Measurements from ENCODE around the gene SP140L.

Gene SP140L

GRCh38 chr2:230412371-230412711 lies 85.3 kb downstream of the SP140L start:
- Histone ChIP-seq H3K79me2 (ENCODE audit: control insufficient read depth, insufficient read depth, low read length) (no peaks in the 10 kb centered on the region), H3K79me1 (ENCODE audit: low read length) (no peaks in the 10 kb centered on the region), H2BK5ac (ENCODE audit: low read length) (no peak overlapping the region), H3K4me3 (ENCODE audit: low read length) (no peak overlapping the region), H3K9ac (ENCODE audit: low read length) (peak overlapping the region; percentile 74), H4K8ac (ENCODE audit: low read depth, low read length) (no peak overlapping the region), H3K4ac (ENCODE audit: low read depth, low read length) (no peak overlapping the region), H2BK15ac (replicated peaks; ENCODE audit: low read depth) (no peak overlapping the region), H3K4me2 (ENCODE audit: low read length) (peak overlapping the region; percentile 92), H3K4me1 (ENCODE audit: control insufficient read depth, low read depth, low read length) (no peaks in the 10 kb centered on the region), H4K5ac (ENCODE audit: low read length) (no peak overlapping the region), H2AK5ac (ENCODE audit: low read length) (no peak overlapping the region), H3K56ac (ENCODE audit: low read length) (peak overlapping the region; percentile 92), H3K36me3 (ENCODE audit: control insufficient read depth, insufficient read depth, low read length) (no peaks in the 10 kb centered on the region), H3K23ac (ENCODE audit: low read length) (no peak overlapping the region), H2BK120ac (ENCODE audit: low read depth, low read length) (no peak overlapping the region), H3K27ac (ENCODE audit: low read depth, low read length) (no peak overlapping the region), H3K27me3 (ENCODE audit: insufficient read depth, low read length, poor library complexity) (no peaks in the 10 kb centered on the region), H3K18ac (ENCODE audit: low read length) (no peak overlapping the region)
- no CpG with 5 or more reads among the region's 3 CpGs for WGBS (ENCODE audit: extremely low coverage, insufficient coverage, low lambda C conversion rate)
- no peak for DNase-seq

- no CpG with 5 or more reads among the region's 9 CpGs for WGBS (ENCODE audit: extremely low coverage, insufficient coverage, low lambda C conversion rate)
Observed at GRCh38 chr2:230412846-230413245, 85.9 kb downstream of the SP140L start.

GRCh38 chr2:230413479-230413878 lies 86.5 kb downstream of the SP140L start:
- no peaks in the 10 kb centered on the region for H3K79me1 ChIP-seq (ENCODE audit: low read length)
- H4K5ac ChIP-seq (ENCODE audit: low read length), result no peak overlapping the region
- no peak overlapping the region for H2BK120ac ChIP-seq (ENCODE audit: low read depth, low read length)
- H3K4me2 ChIP-seq (ENCODE audit: low read length), result no peak overlapping the region
- no peak overlapping the region for H4K8ac ChIP-seq (ENCODE audit: low read depth, low read length)
- H3K36me3 ChIP-seq (ENCODE audit: control insufficient read depth, insufficient read depth, low read length), result no peaks in the 10 kb centered on the region
- WGBS (ENCODE audit: extremely low coverage, insufficient coverage, low lambda C conversion rate), result no CpG with 5 or more reads among the region's 3 CpGs
- H3K9ac ChIP-seq (ENCODE audit: low read length), result no peak overlapping the region
- H3K79me2 ChIP-seq (ENCODE audit: control insufficient read depth, insufficient read depth, low read length), result no peaks in the 10 kb centered on the region
- no peaks in the 10 kb centered on the region for H3K27me3 ChIP-seq (ENCODE audit: insufficient read depth, low read length, poor library complexity)
- no peak for DNase-seq
- no peak overlapping the region for H3K23ac ChIP-seq (ENCODE audit: low read length)
- no peak overlapping the region for H3K56ac ChIP-seq (ENCODE audit: low read length)
- no peak overlapping the region for H2AK5ac ChIP-seq (ENCODE audit: low read length)
- no peak overlapping the region for H3K4me3 ChIP-seq (ENCODE audit: low read length)
- no peak overlapping the region for H2BK15ac ChIP-seq (replicated peaks; ENCODE audit: low read depth)
- no peak overlapping the region for H3K27ac ChIP-seq (ENCODE audit: low read depth, low read length)
- H3K4me1 ChIP-seq (ENCODE audit: control insufficient read depth, low read depth, low read length), result no peaks in the 10 kb centered on the region
- H2BK5ac ChIP-seq (ENCODE audit: low read length), result no peak overlapping the region
- no peak overlapping the region for H3K4ac ChIP-seq (ENCODE audit: low read depth, low read length)
- H3K18ac ChIP-seq (ENCODE audit: low read length), result no peak overlapping the region

More at GRCh38 chr2:230412846-230413245, 85.9 kb downstream of the SP140L start:
- Histone ChIP-seq H3K79me1 (ENCODE audit: low read length) (no peaks in the 10 kb centered on the region), H3K4me2 (ENCODE audit: low read length) (no peak overlapping the region), H3K4me3 (ENCODE audit: low read length) (no peak overlapping the region), H3K27ac (ENCODE audit: low read depth, low read length) (no peak overlapping the region), H2BK15ac (replicated peaks; ENCODE audit: low read depth) (no peak overlapping the region), H3K27me3 (ENCODE audit: insufficient read depth, low read length, poor library complexity) (no peaks in the 10 kb centered on the region), H2BK5ac (ENCODE audit: low read length) (no peak overlapping the region), H3K79me2 (ENCODE audit: control insufficient read depth, insufficient read depth, low read length) (no peaks in the 10 kb centered on the region), H3K9ac (ENCODE audit: low read length) (no peak overlapping the region), H3K56ac (ENCODE audit: low read length) (no peak overlapping the region), H3K23ac (ENCODE audit: low read length) (no peak overlapping the region), H2BK120ac (ENCODE audit: low read depth, low read length) (no peak overlapping the region), H4K5ac (ENCODE audit: low read length) (no peak overlapping the region), H3K36me3 (ENCODE audit: control insufficient read depth, insufficient read depth, low read length) (no peaks in the 10 kb centered on the region), H4K8ac (ENCODE audit: low read depth, low read length) (no peak overlapping the region), H3K4ac (ENCODE audit: low read depth, low read length) (no peak overlapping the region), H3K4me1 (ENCODE audit: control insufficient read depth, low read depth, low read length) (no peaks in the 10 kb centered on the region), H3K18ac (ENCODE audit: low read length) (no peak overlapping the region), H2AK5ac (ENCODE audit: low read length) (no peak overlapping the region)
- DNase-seq, result no peak

DNA sequence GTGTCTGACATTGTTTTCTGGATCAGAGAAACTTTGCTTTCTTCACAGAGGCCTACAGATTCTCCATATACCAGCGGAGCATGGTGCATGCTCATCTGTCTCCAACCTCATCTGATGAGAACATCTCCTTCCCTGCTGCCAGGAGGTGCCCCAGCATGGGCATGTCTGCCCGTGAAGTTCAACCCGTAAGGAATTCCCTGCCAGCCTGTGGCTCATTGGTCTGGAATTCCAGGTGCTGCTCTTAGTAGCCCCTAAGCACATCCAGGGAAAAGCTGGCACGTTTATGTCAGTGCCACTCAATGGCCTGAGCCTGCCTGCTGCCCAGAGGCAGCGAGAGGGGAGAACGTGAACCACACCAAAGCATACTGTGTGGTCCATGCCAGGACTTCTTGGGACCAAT lies 87.3 kb downstream of the SP140L start:
- H3K9ac ChIP-seq (ENCODE audit: low read length), result no peak overlapping the region
- no peak overlapping the region for H4K8ac ChIP-seq (ENCODE audit: low read depth, low read length)
- H3K56ac ChIP-seq (ENCODE audit: low read length), result no peak overlapping the region
- no peaks in the 10 kb centered on the region for H3K79me1 ChIP-seq (ENCODE audit: low read length)
- no peaks in the 10 kb centered on the region for H3K27me3 ChIP-seq (ENCODE audit: insufficient read depth, low read length, poor library complexity)
- no peak overlapping the region for H3K23ac ChIP-seq (ENCODE audit: low read length)
- H2BK15ac ChIP-seq (replicated peaks; ENCODE audit: low read depth), result no peak overlapping the region
- H3K4ac ChIP-seq (ENCODE audit: low read depth, low read length), result no peak overlapping the region
- H4K5ac ChIP-seq (ENCODE audit: low read length), result no peak overlapping the region
- H3K27ac ChIP-seq (ENCODE audit: low read depth, low read length), result no peak overlapping the region
- H3K18ac ChIP-seq (ENCODE audit: low read length), result no peak overlapping the region
- no peak overlapping the region for H2AK5ac ChIP-seq (ENCODE audit: low read length)
- no peak overlapping the region for H3K4me3 ChIP-seq (ENCODE audit: low read length)
- H3K4me2 ChIP-seq (ENCODE audit: low read length), result no peak overlapping the region
- no peak for DNase-seq
- no peaks in the 10 kb centered on the region for H3K36me3 ChIP-seq (ENCODE audit: control insufficient read depth, insufficient read depth, low read length)
- no peak overlapping the region for H2BK120ac ChIP-seq (ENCODE audit: low read depth, low read length)
- WGBS (ENCODE audit: extremely low coverage, insufficient coverage, low lambda C conversion rate), result no CpG with 5 or more reads among the region's 6 CpGs
- no peaks in the 10 kb centered on the region for H3K79me2 ChIP-seq (ENCODE audit: control insufficient read depth, insufficient read depth, low read length)
- H2BK5ac ChIP-seq (ENCODE audit: low read length), result no peak overlapping the region
- H3K4me1 ChIP-seq (ENCODE audit: control insufficient read depth, low read depth, low read length), result no peaks in the 10 kb centered on the region

- Histone ChIP-seq H3K79me2 (ENCODE audit: control insufficient read depth, insufficient read depth, low read length) (no peaks in the 10 kb centered on the region), H3K23ac (ENCODE audit: low read length) (no peak within 1 kb of the TSS), H3K56ac (ENCODE audit: low read length) (peak within 1 kb of the TSS; percentile 22), H3K27ac (ENCODE audit: low read depth, low read length) (no peak within 1 kb of the TSS), H3K36me3 (ENCODE audit: control insufficient read depth, insufficient read depth, low read length) (no peaks in the 10 kb centered on the region), H3K4me2 (ENCODE audit: low read length) (no peak within 1 kb of the TSS), H3K4me3 (ENCODE audit: low read length) (no peak within 1 kb of the TSS), H3K18ac (ENCODE audit: low read length) (no peak within 1 kb of the TSS), H2BK15ac (replicated peaks; ENCODE audit: low read depth) (no peak within 1 kb of the TSS), H3K4me1 (ENCODE audit: control insufficient read depth, low read depth, low read length) (no peaks in the 10 kb centered on the region), H2AK5ac (ENCODE audit: low read length) (no peak within 1 kb of the TSS), H4K5ac (ENCODE audit: low read length) (no peak within 1 kb of the TSS), H2BK120ac (ENCODE audit: low read depth, low read length) (no peak within 1 kb of the TSS), H4K8ac (ENCODE audit: low read depth, low read length) (no peak within 1 kb of the TSS), H3K9ac (ENCODE audit: low read length) (no peak within 1 kb of the TSS), H2BK5ac (ENCODE audit: low read length) (no peak within 1 kb of the TSS), H3K27me3 (ENCODE audit: insufficient read depth, low read length, poor library complexity) (no peaks in the 10 kb centered on the region), H3K4ac (ENCODE audit: low read depth, low read length) (no peak within 1 kb of the TSS), H3K79me1 (ENCODE audit: low read length) (no peaks in the 10 kb centered on the region)
- no CpG with 5 or more reads among the region's 12 CpGs for WGBS (ENCODE audit: extremely low coverage, insufficient coverage, low lambda C conversion rate)
- DNase-seq, result peak; percentile 21
Observed at GRCh38 chr2:230416061-230416721, 89.2 kb downstream of the SP140L start, which contains the start of gene SP100. SP100 (plus strand) TSS chr2:230416201; CDS start chr2:230416297, 96 bp downstream.

DNA sequence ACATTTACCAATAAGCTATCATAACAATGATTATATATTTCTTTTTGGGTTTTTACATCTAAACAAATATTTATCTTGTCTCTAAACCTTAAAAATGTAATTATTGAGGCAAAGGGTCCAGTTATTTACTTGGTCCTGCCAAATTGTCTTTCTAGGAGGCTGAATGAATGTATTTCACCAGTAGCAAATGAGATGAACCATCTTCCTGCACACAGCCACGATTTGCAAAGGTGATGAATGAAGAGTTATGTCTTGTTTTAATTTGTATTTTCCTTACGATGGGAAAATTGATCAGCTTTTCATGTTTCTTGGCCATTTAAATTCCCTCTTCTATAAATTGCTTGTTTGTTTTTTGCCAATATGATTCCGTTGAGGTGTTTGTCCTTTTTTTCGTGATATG lies 90.4 kb downstream of the SP140L start:
- H4K5ac ChIP-seq (ENCODE audit: low read length), result no peak overlapping the region
- no peak overlapping the region for H2AK5ac ChIP-seq (ENCODE audit: low read length)
- no peak overlapping the region for H3K4me2 ChIP-seq (ENCODE audit: low read length)
- no peak overlapping the region for H2BK5ac ChIP-seq (ENCODE audit: low read length)
- no peak overlapping the region for H3K23ac ChIP-seq (ENCODE audit: low read length)
- no peak overlapping the region for H3K4me3 ChIP-seq (ENCODE audit: low read length)
- no peaks in the 10 kb centered on the region for H3K36me3 ChIP-seq (ENCODE audit: control insufficient read depth, insufficient read depth, low read length)
- DNase-seq, result no peak
- H3K27ac ChIP-seq (ENCODE audit: low read depth, low read length), result no peak overlapping the region
- no peak overlapping the region for H4K8ac ChIP-seq (ENCODE audit: low read depth, low read length)
- H3K56ac ChIP-seq (ENCODE audit: low read length), result no peak overlapping the region
- no peaks in the 10 kb centered on the region for H3K4me1 ChIP-seq (ENCODE audit: control insufficient read depth, low read depth, low read length)
- WGBS (ENCODE audit: extremely low coverage, insufficient coverage, low lambda C conversion rate), result no CpG with 5 or more reads among the region's 4 CpGs
- no peaks in the 10 kb centered on the region for H3K79me1 ChIP-seq (ENCODE audit: low read length)
- H3K79me2 ChIP-seq (ENCODE audit: control insufficient read depth, insufficient read depth, low read length), result no peaks in the 10 kb centered on the region
- H3K27me3 ChIP-seq (ENCODE audit: insufficient read depth, low read length, poor library complexity), result no peaks in the 10 kb centered on the region
- H3K18ac ChIP-seq (ENCODE audit: low read length), result no peak overlapping the region
- no peak overlapping the region for H2BK15ac ChIP-seq (replicated peaks; ENCODE audit: low read depth)
- no peak overlapping the region for H2BK120ac ChIP-seq (ENCODE audit: low read depth, low read length)
- H3K9ac ChIP-seq (ENCODE audit: low read length), result no peak overlapping the region
- H3K4ac ChIP-seq (ENCODE audit: low read depth, low read length), result no peak overlapping the region

All from mesendoderm (in vitro differentiated cells).